ENCODE results near the gene MAGED1. TPM values are rescaled to one million over a fixed set of nuclear protein-coding genes. Genes with fewer than 3 reads are reported as not detected.
"Not testable (repeated sequence)": the region's sequence is repeated elsewhere in the genome, so short reads cannot be mapped to it uniquely, and the experiment has no call there.

MAGED1 gene
- total RNA-seq, 2 experiments from 2014 or later: 60.1 to 63.0 TPM

- intact Hi-C loops (cut with micrococcal nuclease): no loop called here
- POLR2A ChIA-PET: no interaction called here
- Mint-ChIP-seq H3K9me3 (no peaks in the 10 kb centered on the region), H3K4me3 (peak overlapping the region; percentile 95), H3K27me3 (no peaks in the 10 kb centered on the region), H3K27ac (peak overlapping the region; percentile 92), H3K36me3 (ENCODE audit: low read depth) (peaks cover 9% of the 10 kb centered on the region), H3K4me1 (ENCODE audit: low read depth) (peaks cover 10% of the 10 kb centered on the region)
- TF ChIP-seq CTCF (IDR thresholded peaks at IDR 0.05): no peak
- CTCF ChIA-PET: no interaction called here
- DNase-seq (peak; percentile 24), ATAC-seq (no peak)
Measured at GRCh38 chrX:51893931-51894696, 691 bp downstream of the MAGED1 start.

GRCh38 chrX:51894697-51895336 is 1.4 kb downstream of the MAGED1 start:
- H3K36me3 Mint-ChIP-seq (ENCODE audit: low read depth): peaks cover 9% of the 10 kb centered on the region
- DNase-seq: peak; percentile 61
- ChIA-PET POLR2A (no interaction called here), CTCF (no interaction called here)
- H3K27me3 Mint-ChIP-seq: no peaks in the 10 kb centered on the region
- no peak for TF ChIP-seq CTCF (IDR thresholded peaks at IDR 0.05)
- peak overlapping the region; percentile 95 for H3K4me3 Mint-ChIP-seq
- no peaks in the 10 kb centered on the region for H3K9me3 Mint-ChIP-seq
- peaks cover 10% of the 10 kb centered on the region for H3K4me1 Mint-ChIP-seq (ENCODE audit: low read depth)
- peak; percentile 48 for ATAC-seq
- intact Hi-C loops (cut with micrococcal nuclease): no loop called here
- peak overlapping the region; percentile 92 for H3K27ac Mint-ChIP-seq

GRCh38 chrX:51896626-51897025 is 3.2 kb downstream of the MAGED1 start:
- DNase-seq (no peak), ATAC-seq (no peak)
- no peak overlapping the region for H3K27ac Mint-ChIP-seq
- ChIA-PET POLR2A (no interaction called here), CTCF (no interaction called here)
- TF ChIP-seq CTCF (IDR thresholded peaks at IDR 0.05): no peak
- peaks cover 7% of the 10 kb centered on the region for H3K4me1 Mint-ChIP-seq (ENCODE audit: low read depth)
- intact Hi-C loops (cut with micrococcal nuclease): no loop called here
- no peaks in the 10 kb centered on the region for H3K27me3 Mint-ChIP-seq
- no peak overlapping the region for H3K4me3 Mint-ChIP-seq
- no peaks in the 10 kb centered on the region for H3K9me3 Mint-ChIP-seq
- H3K36me3 Mint-ChIP-seq (ENCODE audit: low read depth): peaks cover 17% of the 10 kb centered on the region

- Mint-ChIP-seq H3K36me3 (ENCODE audit: low read depth) (peaks cover 24% of the 10 kb centered on the region), H3K27me3 (no peaks in the 10 kb centered on the region), H3K4me3 (no peak overlapping the region), H3K4me1 (ENCODE audit: low read depth) (peaks cover 2% of the 10 kb centered on the region), H3K27ac (no peak overlapping the region), H3K9me3 (no peaks in the 10 kb centered on the region)
- ChIA-PET POLR2A (no interaction called here), CTCF (no interaction called here)
- no peak for TF ChIP-seq CTCF (IDR thresholded peaks at IDR 0.05)
- ATAC-seq (no peak), DNase-seq (no peak)
- intact Hi-C loops (cut with micrococcal nuclease): no loop called here
Measured at GRCh38 chrX:51899741-51900140, 6.3 kb downstream of the MAGED1 start.

- H3K36me3 Mint-ChIP-seq (ENCODE audit: low read depth): peaks cover 20% of the 10 kb centered on the region
- no peak for ATAC-seq
- H3K4me3 Mint-ChIP-seq: no peak overlapping the region
- H3K27me3 Mint-ChIP-seq: no peaks in the 10 kb centered on the region
- DNase-seq: no peak
- CTCF ChIA-PET: no interaction called here
- intact Hi-C loops (cut with micrococcal nuclease): no loop called here
- TF ChIP-seq CTCF (IDR thresholded peaks at IDR 0.05): no peak
- no peaks in the 10 kb centered on the region for H3K4me1 Mint-ChIP-seq (ENCODE audit: low read depth)
- POLR2A ChIA-PET: no interaction called here
- H3K9me3 Mint-ChIP-seq: no peaks in the 10 kb centered on the region
- H3K27ac Mint-ChIP-seq: no peak overlapping the region
Measured at GRCh38 chrX:51902510-51903050, 9.2 kb downstream of the MAGED1 start.

GRCh38 chrX:51905152-51905551 is 11.7 kb downstream of the MAGED1 start:
- H3K27me3 Mint-ChIP-seq; CTCF ChIA-PET; H3K27ac Mint-ChIP-seq; DNase-seq; H3K9me3 Mint-ChIP-seq; ATAC-seq; intact Hi-C loops (cut with micrococcal nuclease); H3K4me3 Mint-ChIP-seq; H3K4me1 Mint-ChIP-seq (ENCODE audit: low read depth): not testable (repeated sequence)
- POLR2A ChIA-PET: interaction anchor here (0.6 kb wide), 1 partner anchor 38 kb away, joined by 3 read pairs; no protein-coding TSS in a partner anchor
- peaks cover 13% of the 10 kb centered on the region for H3K36me3 Mint-ChIP-seq (ENCODE audit: low read depth)

Data from activated CD8-positive, alpha-beta T cell treated with anti-CD3 and anti-CD28 coated beads for 36 hours (primary cell).